ENCODE measurements around the gene PGGT1B. TPM values are rescaled to one million over a fixed set of nuclear protein-coding genes. Genes with fewer than 3 reads are reported as not detected.

The PGGT1B gene
- total RNA-seq, 1 donor from 2014 or later: 14.5 TPM

GRCh38 chr5:115181757-115182156 is 80.9 kb downstream of the PGGT1B start:
- no peak for DNase-seq (ENCODE audit: low read depth in 2 of 2)

- DNase-seq (ENCODE audit: low read depth in 2 of 2): peak in 1 of 2 donors; percentile 23
These were observed 82.4 kb downstream of the PGGT1B start for GRCh38 chr5:115180165-115180709.

GRCh38 chr5:115179394-115180164 is 83.1 kb downstream of the PGGT1B start:
- DNase-seq (ENCODE audit: low read depth in 2 of 2): no peak

GRCh38 chr5:115179030-115179393 is 83.7 kb downstream of the PGGT1B start:
- DNase-seq (ENCODE audit: low read depth in 2 of 2): no peak

- DNase-seq (ENCODE audit: low read depth in 2 of 2): no peak
These were observed 91.7 kb downstream of the PGGT1B start for GRCh38 chr5:115170929-115171510.

GRCh38 chr5:115170134-115170928 is 92.3 kb downstream of the PGGT1B start:
- peak; percentile 1 to 49 for DNase-seq (ENCODE audit: low read depth in 2 of 2)

GRCh38 chr5:115169487-115170133 is 93.1 kb downstream of the PGGT1B start, which contains the start of gene TRIM36:
Gene TRIM36 (minus strand): TSS chr5:115169908. CDS start chr5:115169634, 274 bp downstream.
- peak; percentile 72 to 91 for DNase-seq (ENCODE audit: low read depth in 2 of 2)

- no peak for DNase-seq (ENCODE audit: low read depth in 2 of 2)
These were observed 93.7 kb downstream of the PGGT1B start for GRCh38 chr5:115168829-115169486.

- no peak for DNase-seq (ENCODE audit: low read depth in 2 of 2)
These were observed 95.8 kb downstream of the PGGT1B start for GRCh38 chr5:115166744-115167393.

- no peak for DNase-seq (ENCODE audit: low read depth in 2 of 2)
These were observed 96.9 kb downstream of the PGGT1B start for GRCh38 chr5:115165790-115166189.

- no peak for DNase-seq (ENCODE audit: low read depth in 2 of 2)
These were observed 101.7 kb downstream of the PGGT1B start for GRCh38 chr5:115160975-115161475.

Other genes with a start within 250 kb of the PGGT1B start
- 0.25 and 0.26 TPM in 2 replicates for gene TRIM36, start 93.0 kb downstream of the PGGT1B start, total RNA-seq
- 1.4 and 2.1 TPM in 2 replicates for gene CCDC112, start 33.8 kb upstream of the PGGT1B start, total RNA-seq